Endodermal cell (in vitro differentiated cells): Measurements from ENCODE around the gene CKAP2L. TPM values are rescaled to one million over a fixed set of nuclear protein-coding genes. Genes with fewer than 3 reads are reported as not detected.

Experiments used
- DNase-seq: peaks from one replicate; pipeline ENCODE4 v3.0.0-alpha.2; 2017
- H3K27ac ChIP-seq: 2 replicates; pipeline ENCODE4 v1.5.1; 2013; ENCODE audit warnings: mild to moderate bottlenecking, low read depth, low read length, moderate library complexity
- H3K27me3 ChIP-seq: 2 replicates; pipeline ENCODE4 v1.6.1; 2013; ENCODE audit warnings: mild to moderate bottlenecking, low read length, moderate library complexity; ENCODE audit not compliant: insufficient read depth, control insufficient read depth, poor library complexity, severe bottlenecking
- H3K36me3 ChIP-seq: 2 replicates; pipeline ENCODE4 v1.7.0; 2013; ENCODE audit warnings: mild to moderate bottlenecking, low read length, moderate library complexity; ENCODE audit not compliant: control insufficient read depth, insufficient read depth
- H3K4me1 ChIP-seq: one replicate; pipeline ENCODE4 v1.7.0; 2013; ENCODE audit warnings: low read length; ENCODE audit not compliant: control insufficient read depth, insufficient read depth
- H3K4me3 ChIP-seq: 2 replicates; pipeline ENCODE4 v1.5.1; 2013; ENCODE audit warnings: mild to moderate bottlenecking, low read length, moderate library complexity
- H3K9ac ChIP-seq: 2 replicates; pipeline ENCODE4 v1.6.1; 2013; ENCODE audit warnings: mild to moderate bottlenecking, low read length, moderate library complexity; ENCODE audit not compliant: poor library complexity, severe bottlenecking; ENCODE audit errors: extremely low read depth
- H3K9me3 ChIP-seq: 2 replicates; pipeline ENCODE4 v1.6.1; 2013; ENCODE audit warnings: mild to moderate bottlenecking, low read length, moderate library complexity; ENCODE audit not compliant: control insufficient read depth
- H3K27ac Mint-ChIP-seq: 2 replicates; pipeline ENCODE4 v1.8.0; 2020; ENCODE audit warnings: mixed read lengths
- H3K27me3 Mint-ChIP-seq: 2 replicates; pipeline ENCODE4 v1.8.0; 2021; ENCODE audit warnings: mild to moderate bottlenecking, mixed read lengths; ENCODE audit not compliant: insufficient read depth
- H3K36me3 Mint-ChIP-seq: 2 replicates; pipeline ENCODE4 v1.8.0; 2020; ENCODE audit warnings: low read depth, mixed read lengths
- H3K4me1 Mint-ChIP-seq: 2 replicates; pipeline ENCODE4 v1.8.0; 2020; ENCODE audit warnings: mixed read lengths
- H3K4me3 Mint-ChIP-seq: 2 replicates; pipeline ENCODE4 v1.8.0; 2020; ENCODE audit warnings: mild to moderate bottlenecking, moderate library complexity, mixed read lengths
- H3K9me3 Mint-ChIP-seq: 2 replicates; pipeline ENCODE4 v1.8.0; 2020; ENCODE audit warnings: mild to moderate bottlenecking, mixed read lengths
- CTCF ChIP-seq: fragments of 200-600 bp; sonication (generic); conservative IDR thresholded peaks from 2 replicates; pipeline ENCODE4 v1.5.0; 2021; ENCODE audit warnings: antibody characterized with exemption, mild to moderate bottlenecking
- WGBS, 2 experiments: methylation state at CpG; one replicate each; pipeline versions ENCODE4 v1.1.5 to v1.1.7; 2013; ENCODE audit warnings: missing lambda C conversion rate in 2 of 2, mixed read lengths in 1 of 2; ENCODE audit not compliant: insufficient coverage in 1 of 2, insufficient read length in 1 of 2; 5-methylcytosine and 5-hydroxymethylcytosine counted together
- total RNA-seq, 2 donors: library from RNA; stranded (reverse); fragmentation: NEBNext Ultra II Directional in 1 of 2; extraction: Animal tissue kit (Norgen Biotek cat#: 25700) in 1 of 2; gene quantifications; 2 replicates in 1 of 2; 3 replicates in 1 of 2; pipeline ENCODE4 v1.2.1, GENCODE V29; 2021

CKAP2L gene
- total RNA-seq, 2 donors from 2014 or later: 20.1 to 30.3 TPM

- 79 to 80% methylated on average over 1 to 2 of the region's 3 CpGs for WGBS, 2 experiments
These were observed 22.9 kb upstream of the CKAP2L start for GRCh38 chr2:112787294-112787693.

GRCh38 chr2:112784199-112785189 lies 20.1 kb upstream of the CKAP2L start, which contains the start of gene IL1A:
IL1A (minus strand) TSS chr2:112784493; CDS start chr2:112783770, 723 bp downstream.
- Mint-ChIP-seq H3K9me3 (no peaks in the 10 kb centered on the region), H3K27ac (peak within 1 kb of the TSS; percentile 74), H3K27me3 (no peaks in the 10 kb centered on the region), H3K36me3 (no peaks in the 10 kb centered on the region), H3K4me1 (peaks cover 19% of the 10 kb centered on the region), H3K4me3 (peak within 1 kb of the TSS; percentile 22)
- WGBS, 2 experiments: 28% methylated on average over 11 to 13 of the region's 13 CpGs
- Histone ChIP-seq H3K9ac (no peak within 1 kb of the TSS), H3K36me3 (no peaks in the 10 kb centered on the region), H3K4me3 (peak within 1 kb of the TSS; percentile 69), H3K27me3 (no peaks in the 10 kb centered on the region), H3K4me1 (peaks cover 4% of the 10 kb centered on the region), H3K27ac (no peak within 1 kb of the TSS), H3K9me3 (no peaks in the 10 kb centered on the region)
- DNase-seq: peak; percentile 72
- no peak for TF ChIP-seq CTCF

More at GRCh38 chr2:112787294-112787693, 22.9 kb upstream of the CKAP2L start:
- Mint-ChIP-seq H3K9me3 (no peaks in the 10 kb centered on the region), H3K36me3 (no peaks in the 10 kb centered on the region), H3K27ac (no peak overlapping the region), H3K4me3 (no peak overlapping the region), H3K27me3 (no peaks in the 10 kb centered on the region), H3K4me1 (peaks cover 30% of the 10 kb centered on the region)
- peaks cover 4% of the 10 kb centered on the region for H3K4me1 ChIP-seq
- H3K27me3 ChIP-seq: no peaks in the 10 kb centered on the region
- no peak for DNase-seq
- H3K36me3 ChIP-seq: no peaks in the 10 kb centered on the region
- TF ChIP-seq CTCF: no peak
- no peak overlapping the region for H3K4me3 ChIP-seq
- no peaks in the 10 kb centered on the region for H3K9me3 ChIP-seq
- no peak overlapping the region for H3K27ac ChIP-seq
- H3K9ac ChIP-seq: no peak overlapping the region

- peaks cover 19% of the 10 kb centered on the region for H3K4me1 Mint-ChIP-seq
- Histone ChIP-seq H3K27me3 (no peaks in the 10 kb centered on the region), H3K4me1 (peaks cover 4% of the 10 kb centered on the region), H3K27ac (no peak overlapping the region), H3K4me3 (peak overlapping the region; percentile 69), H3K9me3 (no peaks in the 10 kb centered on the region), H3K36me3 (no peaks in the 10 kb centered on the region), H3K9ac (no peak overlapping the region)
- TF ChIP-seq CTCF: no peak
- no peak for DNase-seq
- no peaks in the 10 kb centered on the region for H3K36me3 Mint-ChIP-seq
- H3K27me3 Mint-ChIP-seq: no peaks in the 10 kb centered on the region
- no peak overlapping the region for H3K4me3 Mint-ChIP-seq
- H3K9me3 Mint-ChIP-seq: no peaks in the 10 kb centered on the region
- no peak overlapping the region for H3K27ac Mint-ChIP-seq
- WGBS, 2 experiments: 91 to 94% methylated on average over 2 to 3 of the region's 3 CpGs
These were observed 18.8 kb upstream of the CKAP2L start for GRCh38 chr2:112783187-112783714.
